H1 (cell line): ENCODE results near the gene CCDC106. TPM values are rescaled to one million over a fixed set of nuclear protein-coding genes. Genes with fewer than 3 reads are reported as not detected.

Experiments used
- CTCF ChIA-PET: fragments of 300-600 bp; sonication (Branson Sonifier 250); formaldehyde crosslinking; loops from one replicate; lab custom pipeline; 2021; ENCODE audit not compliant: partially characterized antibody; lab: Charles Lee
- POLR2A ChIA-PET: fragments of 300-600 bp; sonication (Branson Sonifier 250); formaldehyde crosslinking; loops from one replicate; lab custom pipeline; 2021; ENCODE audit warnings: inconsistent platforms; ENCODE audit not compliant: partially characterized antibody; lab: Charles Lee
- DNase-seq, 2 experiments: peaks; one replicate each; pipeline versions ENCODE4 v3.0.0 to v3.0.0-alpha.2; 2010 to 2022; ENCODE audit warnings: low spot score in 2 of 2, low read depth in 1 of 2, mixed read lengths in 1 of 2
- FAIRE-seq: peaks from 2 replicates; lab custom pipeline; 2011; peaks lifted over from hg19 to GRCh38; lab: Jason Lieb, UNC
- H2AFZ ChIP-seq: 2 replicates; pipeline ENCODE4 v1.8.1; 2012; ENCODE audit warnings: low read length, inconsistent platforms
- H2AK5ac ChIP-seq: 2 replicates; pipeline ENCODE4 v1.6.1; 2013; ENCODE audit warnings: low read depth, low read length
- H2BK120ac ChIP-seq: replicated peaks from 2 replicates; pipeline ENCODE3; 2013; ENCODE audit warnings: low read depth, low read length, inconsistent platforms
- H2BK12ac ChIP-seq: 2 replicates; pipeline ENCODE4 v1.6.1; 2013; ENCODE audit warnings: low read depth, low read length
- H2BK15ac ChIP-seq: 2 replicates; pipeline ENCODE4 v1.6.1; 2013; ENCODE audit warnings: low read length
- H2BK20ac ChIP-seq: 2 replicates; pipeline ENCODE4 v1.6.1; 2013; ENCODE audit warnings: low read length
- H2BK5ac ChIP-seq: 2 replicates; pipeline ENCODE4 v1.6.1; 2013; ENCODE audit warnings: low read depth, low read length
- H3K14ac ChIP-seq: 2 replicates; pipeline ENCODE4 v1.6.1; 2013; ENCODE audit warnings: inconsistent platforms; ENCODE audit not compliant: insufficient read length
- H3K18ac ChIP-seq: 2 replicates; pipeline ENCODE4 v1.6.1; 2013; ENCODE audit warnings: low read length; ENCODE audit errors: extremely low read depth
- H3K23ac ChIP-seq: 2 replicates; pipeline ENCODE4 v1.6.1; 2013; ENCODE audit warnings: inconsistent platforms; ENCODE audit not compliant: insufficient read length
- H3K23me2 ChIP-seq: 2 replicates; pipeline ENCODE4 v1.6.1; 2013; ENCODE audit warnings: low read depth, low read length
- H3K27ac ChIP-seq: 2 replicates; pipeline ENCODE4 v1.6.1; 2011; ENCODE audit warnings: low read depth, low read length, inconsistent platforms
- H3K27me3 ChIP-seq, 4 experiments: replicated peaks in 1 of 4; 1 replicate in 1 of 4; 2 replicates in 3 of 4; pipeline versions ENCODE4 v1.6.1 to v1.8.1; 2011 to 2013; ENCODE audit warnings: low read length in 3 of 4, mild to moderate bottlenecking in 3 of 4, inconsistent platforms in 2 of 4, mixed read lengths in 2 of 4, moderate library complexity in 1 of 4; ENCODE audit not compliant: control insufficient read depth in 3 of 4, insufficient read depth in 3 of 4; ENCODE audit errors: extremely low read depth in 1 of 4
- H3K36me3 ChIP-seq, 4 experiments: 2 replicates each; pipeline versions ENCODE4 v1.6.1 to v1.8.1; 2011 to 2013; ENCODE audit warnings: mild to moderate bottlenecking in 4 of 4, low read length in 3 of 4, moderate library complexity in 2 of 4, control low read depth in 1 of 4, inconsistent platforms in 1 of 4; ENCODE audit not compliant: insufficient read depth in 4 of 4, control insufficient read depth in 2 of 4
- H3K4ac ChIP-seq: replicated peaks from 2 replicates; pipeline ENCODE3; 2013; ENCODE audit warnings: low read length, low read depth, mixed read lengths, inconsistent platforms; ENCODE audit not compliant: insufficient read length
- H3K4me1 ChIP-seq, 4 experiments: replicated peaks in 1 of 4; 1 replicate in 1 of 4; 2 replicates in 3 of 4; pipeline versions ENCODE4 v1.6.1 to v1.8.1; 2011 to 2013; ENCODE audit warnings: low read length in 3 of 4, inconsistent platforms in 2 of 4, mixed read lengths in 1 of 4; ENCODE audit not compliant: insufficient read depth in 4 of 4, control insufficient read depth in 3 of 4
- H3K4me2 ChIP-seq, 2 experiments: 2 replicates each; pipeline versions ENCODE4 v1.6.1 to v1.8.1; 2011 to 2013; ENCODE audit warnings: low read depth in 2 of 2, low read length in 2 of 2, control low read depth in 1 of 2, inconsistent platforms in 1 of 2, mild to moderate bottlenecking in 1 of 2; ENCODE audit not compliant: insufficient read depth in 1 of 2
- H3K4me3 ChIP-seq, 4 experiments: fragments of 200-600, 300-600 bp in 1 of 4; sonication (generic), shearing (Covaris generic), sonication (Bioruptor Twin) in 1 of 4; 2 replicates each; pipeline versions ENCODE4 v1.5.1 to v1.8.1; 2011 to 2016; ENCODE audit warnings: low read length in 4 of 4, low read depth in 3 of 4, control low read depth in 2 of 4, inconsistent platforms in 2 of 4, mild to moderate bottlenecking in 2 of 4, mixed read lengths in 1 of 4, moderate library complexity in 1 of 4; ENCODE audit not compliant: insufficient read depth in 2 of 4; ENCODE audit errors: extremely low read depth in 1 of 4
- H3K56ac ChIP-seq: replicated peaks from 2 replicates; pipeline ENCODE3; 2013; ENCODE audit warnings: low read depth, mild to moderate bottlenecking, mixed read lengths, low read length, inconsistent platforms; ENCODE audit not compliant: insufficient read length
- H3K79me1 ChIP-seq: 2 replicates; pipeline ENCODE4 v1.6.1; 2013; ENCODE audit warnings: low read depth, low read length, control low read depth
- H3K79me2 ChIP-seq, 2 experiments: 2 replicates each; pipeline versions ENCODE4 v1.6.1 to v1.8.1; 2012 to 2013; ENCODE audit warnings: low read length in 2 of 2, mild to moderate bottlenecking in 2 of 2, inconsistent platforms in 1 of 2; ENCODE audit not compliant: insufficient read depth in 2 of 2, control insufficient read depth in 1 of 2
- H3K9ac ChIP-seq, 4 experiments: replicated peaks in 1 of 4; 1 replicate in 1 of 4; 2 replicates in 3 of 4; pipeline versions ENCODE4 v1.6.1 to v1.8.1; 2011 to 2013; ENCODE audit warnings: low read depth in 3 of 4, low read length in 3 of 4, control low read depth in 2 of 4, mild to moderate bottlenecking in 2 of 4, moderate library complexity in 2 of 4, inconsistent platforms in 1 of 4; ENCODE audit errors: extremely low read depth in 1 of 4
- H3K9me3 ChIP-seq, 2 experiments: 2 replicates each; pipeline versions ENCODE4 v1.6.1 to v1.8.1; 2012 to 2013; ENCODE audit warnings: mild to moderate bottlenecking in 2 of 2, moderate library complexity in 2 of 2, control low read depth in 1 of 2, inconsistent platforms in 1 of 2, low read depth in 1 of 2, low read length in 1 of 2, mixed read lengths in 1 of 2; ENCODE audit not compliant: insufficient read depth in 2 of 2
- H4K20me1 ChIP-seq, 2 experiments: replicated peaks in 1 of 2; 2 replicates each; pipeline versions ENCODE3 to v1.8.1; 2011 to 2013; ENCODE audit warnings: inconsistent platforms in 2 of 2, low read length in 2 of 2, mild to moderate bottlenecking in 1 of 2; ENCODE audit not compliant: insufficient read depth in 2 of 2, control insufficient read depth in 1 of 2
- H4K5ac ChIP-seq: 2 replicates; pipeline ENCODE4 v1.6.1; 2013; ENCODE audit warnings: low read length, low read depth, mixed read lengths, inconsistent platforms; ENCODE audit not compliant: insufficient read length
- H4K8ac ChIP-seq: 2 replicates; pipeline ENCODE4 v1.8.0; 2013; ENCODE audit warnings: mild to moderate bottlenecking, moderate library complexity, low read length, inconsistent platforms; ENCODE audit not compliant: insufficient read depth; ENCODE audit errors: extremely low read depth
- H4K91ac ChIP-seq: replicated peaks from 2 replicates; pipeline ENCODE3; 2013; ENCODE audit warnings: low read length, mixed read lengths, inconsistent platforms; ENCODE audit not compliant: insufficient read length
- BCL11A ChIP-seq, 2 experiments: IDR thresholded peaks; one replicate each; pipeline ENCODE4 v1.6.1; 2011; ENCODE audit warnings: low read depth in 2 of 2, low read length in 2 of 2, mild to moderate bottlenecking in 2 of 2
- GABPA ChIP-seq: IDR thresholded peaks from 2 replicates; pipeline ENCODE4 v1.6.1; 2011; ENCODE audit warnings: mild to moderate bottlenecking, low read length, moderate library complexity, borderline replicate concordance; ENCODE audit not compliant: insufficient read depth
- KDM4A ChIP-seq: IDR thresholded peaks from one replicate; pipeline ENCODE4 v1.7.1; 2012; ENCODE audit warnings: low read depth, mild to moderate bottlenecking, moderate library complexity, low read length, inconsistent platforms; ENCODE audit not compliant: severe bottlenecking
- SP1 ChIP-seq: IDR thresholded peaks from 2 replicates; pipeline ENCODE4 v1.6.1; 2011; ENCODE audit warnings: low read depth, low read length
- ZNF274 ChIP-seq: IDR thresholded peaks from 2 replicates; pipeline ENCODE4 v1.7.0; 2012; ENCODE audit warnings: low read length, borderline replicate concordance; ENCODE audit errors: extremely low read depth
- WGBS, 2 experiments: shearing (Covaris generic) in 1 of 2; methylation state at CpG; one replicate each; pipeline versions ENCODE4 v1.1.6 to v1.1.7; 2013 to 2015; ENCODE audit warnings: low lambda C conversion rate in 2 of 2, mixed read lengths in 2 of 2, inconsistent platforms in 1 of 2, low coverage in 1 of 2, missing lambda C conversion rate in 1 of 2; ENCODE audit not compliant: insufficient replicate concordance in 2 of 2, insufficient coverage in 1 of 2, insufficient read length in 1 of 2; ENCODE audit errors: extremely low coverage in 1 of 2, missing lambda C conversion rate in 1 of 2; 5-methylcytosine and 5-hydroxymethylcytosine counted together
- polyA plus RNA-seq, 7 experiments: library from polyadenylated mRNA; depleted of rRNA in 3 of 7; stranded (reverse) in 5 of 7; unstranded in 2 of 7; fragments of >200 nt in 5 of 7; fragments of 200-250 nt in 2 of 7; gene quantifications; 1 replicate in 5 of 7; 2 replicates in 1 of 7; 4 replicates in 1 of 7; pipeline versions ENCODE4 v1.2.1 to v1.2.3, GENCODE V29; 2011 to 2013; ENCODE audit warnings: missing spikeins in 2 of 7, mixed read lengths in 2 of 7
- total RNA-seq: library from RNA; stranded (reverse); fragmentation: NEBNext Ultra II Directional; extraction: Animal tissue kit (Norgen Biotek cat#: 25700); gene quantifications from 2 replicates; pipeline ENCODE4 v1.2.1, GENCODE V29; 2021
- TF ChIP-seq, protein P1 (sequence below): IDR thresholded peaks from 2 replicates; pipeline ENCODE4 v1.6.1; 2012; ENCODE audit warnings: low read length, inconsistent platforms
- TF ChIP-seq, protein P2 (sequence below), 3 experiments: IDR thresholded peaks; 1 replicate in 2 of 3; 2 replicates in 1 of 3; pipeline versions ENCODE4 v1.5.1 to v1.6.1; 2011; ENCODE audit warnings: low read length in 3 of 3, mild to moderate bottlenecking in 3 of 3, inconsistent platforms in 2 of 3, low read depth in 1 of 3, moderate library complexity in 1 of 3; ENCODE audit not compliant: insufficient read depth in 1 of 3; ENCODE audit errors: control extremely low read depth in 1 of 3
- TF ChIP-seq, protein P3 (sequence below): IDR thresholded peaks from 2 replicates; pipeline ENCODE4 v1.6.1; 2011; ENCODE audit warnings: low read depth, mild to moderate bottlenecking, low read length; ENCODE audit not compliant: insufficient read depth

CCDC106 gene
- total and polyA plus RNA-seq, 2 of the 8 experiments (the other 6 are each of a cell fraction or from before 2014, with no cell fraction given): 12.0 to 20.1 TPM

DNA sequence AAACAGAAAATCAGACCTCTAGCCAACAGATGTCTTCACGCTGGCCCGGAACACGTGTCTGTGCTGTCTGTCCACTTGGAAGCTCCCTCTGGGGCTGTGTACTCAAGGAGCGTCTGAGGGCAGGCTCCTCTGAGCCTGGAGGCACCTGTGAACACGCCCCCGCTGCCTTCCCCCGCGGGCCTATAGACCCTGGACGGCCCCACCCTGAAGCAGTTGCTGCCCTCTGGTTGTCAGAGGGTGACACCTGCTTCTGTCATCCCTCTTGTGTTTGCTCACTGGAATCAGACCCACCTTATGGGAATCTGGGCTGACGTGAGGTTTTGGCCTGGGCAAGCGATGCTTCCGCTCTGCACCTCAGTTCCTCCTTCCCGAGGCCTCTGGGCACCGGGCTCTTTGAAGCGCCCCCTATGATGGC, 46.2 kb downstream of the CCDC106 start:
- Histone ChIP-seq H3K23me2 (no peaks in the 10 kb centered on the region), H3K4me1 (no peaks in the 10 kb centered on the region), H2AFZ (no peak overlapping the region), H4K91ac (no peak overlapping the region), H3K4me3 (no peak overlapping the region), H3K79me2 (no peaks in the 10 kb centered on the region), H4K8ac (no peak overlapping the region), H2BK20ac (no peak overlapping the region), H3K27me3 (no peaks in the 10 kb centered on the region), H3K18ac (no peak overlapping the region), H2BK15ac (no peak overlapping the region), H3K9me3 (no peaks in the 10 kb centered on the region), H2BK5ac (no peak overlapping the region), H4K20me1 (peaks cover 0 to 11% of the 10 kb centered on the region in 2 experiments), H2AK5ac (no peak overlapping the region), H3K36me3 (peaks cover 4 to 42% (median 23%) of the 10 kb centered on the region in 4 experiments; a peak in 6 of 8 replicates), H2BK120ac (no peak overlapping the region), H3K27ac (no peak overlapping the region), H3K14ac (no peak overlapping the region), H3K4ac (no peak overlapping the region), H3K4me2 (no peak overlapping the region), H3K23ac (no peak overlapping the region), H3K56ac (no peak overlapping the region), H3K79me1 (no peaks in the 10 kb centered on the region; the same call in 1 of the 2 replicates), H4K5ac (no peak overlapping the region), H3K9ac (no peak overlapping the region), H2BK12ac (no peak overlapping the region)
- ChIA-PET CTCF (interaction anchor here (1.1 to 3.2 kb wide), 2 partner anchors 10 to 40 kb away, joined by 3 to 12 read pairs; no protein-coding TSS in a partner anchor), POLR2A (interaction anchor here (1.0 to 1.6 kb wide), 3 partner anchors 9 to 17 kb away, joined by 3 to 4 read pairs (median 3); no protein-coding TSS in a partner anchor)
- WGBS, 2 experiments: 95% methylated on average over 14 of the region's 15 CpGs; no CpG with 5 or more reads in 1 of the 2 experiments
- DNase-seq: no peak
- no peak for FAIRE-seq
- TF ChIP-seq, protein P1, sequence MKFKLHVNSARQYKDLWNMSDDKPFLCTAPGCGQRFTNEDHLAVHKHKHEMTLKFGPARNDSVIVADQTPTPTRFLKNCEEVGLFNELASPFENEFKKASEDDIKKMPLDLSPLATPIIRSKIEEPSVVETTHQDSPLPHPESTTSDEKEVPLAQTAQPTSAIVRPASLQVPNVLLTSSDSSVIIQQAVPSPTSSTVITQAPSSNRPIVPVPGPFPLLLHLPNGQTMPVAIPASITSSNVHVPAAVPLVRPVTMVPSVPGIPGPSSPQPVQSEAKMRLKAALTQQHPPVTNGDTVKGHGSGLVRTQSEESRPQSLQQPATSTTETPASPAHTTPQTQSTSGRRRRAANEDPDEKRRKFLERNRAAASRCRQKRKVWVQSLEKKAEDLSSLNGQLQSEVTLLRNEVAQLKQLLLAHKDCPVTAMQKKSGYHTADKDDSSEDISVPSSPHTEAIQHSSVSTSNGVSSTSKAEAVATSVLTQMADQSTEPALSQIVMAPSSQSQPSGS: no peak
- TF ChIP-seq ZNF274: no peak
- no peak for TF ChIP-seq GABPA
- TF ChIP-seq, protein P2, sequence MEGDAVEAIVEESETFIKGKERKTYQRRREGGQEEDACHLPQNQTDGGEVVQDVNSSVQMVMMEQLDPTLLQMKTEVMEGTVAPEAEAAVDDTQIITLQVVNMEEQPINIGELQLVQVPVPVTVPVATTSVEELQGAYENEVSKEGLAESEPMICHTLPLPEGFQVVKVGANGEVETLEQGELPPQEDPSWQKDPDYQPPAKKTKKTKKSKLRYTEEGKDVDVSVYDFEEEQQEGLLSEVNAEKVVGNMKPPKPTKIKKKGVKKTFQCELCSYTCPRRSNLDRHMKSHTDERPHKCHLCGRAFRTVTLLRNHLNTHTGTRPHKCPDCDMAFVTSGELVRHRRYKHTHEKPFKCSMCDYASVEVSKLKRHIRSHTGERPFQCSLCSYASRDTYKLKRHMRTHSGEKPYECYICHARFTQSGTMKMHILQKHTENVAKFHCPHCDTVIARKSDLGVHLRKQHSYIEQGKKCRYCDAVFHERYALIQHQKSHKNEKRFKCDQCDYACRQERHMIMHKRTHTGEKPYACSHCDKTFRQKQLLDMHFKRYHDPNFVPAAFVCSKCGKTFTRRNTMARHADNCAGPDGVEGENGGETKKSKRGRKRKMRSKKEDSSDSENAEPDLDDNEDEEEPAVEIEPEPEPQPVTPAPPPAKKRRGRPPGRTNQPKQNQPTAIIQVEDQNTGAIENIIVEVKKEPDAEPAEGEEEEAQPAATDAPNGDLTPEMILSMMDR (IDR thresholded peaks at IDR 0.05; ENCODE audit: control extremely low read depth in 1 of 3, insufficient read depth in 1 of 3, low read depth in 1 of 3, low read length in 3 of 3): no peak
- TF ChIP-seq KDM4A: no peak
- TF ChIP-seq BCL11A (IDR thresholded peaks at IDR 0.05; ENCODE audit: low read depth in 2 of 2, low read length in 2 of 2): no peak
- no peak for TF ChIP-seq SP1
- TF ChIP-seq, protein P3, sequence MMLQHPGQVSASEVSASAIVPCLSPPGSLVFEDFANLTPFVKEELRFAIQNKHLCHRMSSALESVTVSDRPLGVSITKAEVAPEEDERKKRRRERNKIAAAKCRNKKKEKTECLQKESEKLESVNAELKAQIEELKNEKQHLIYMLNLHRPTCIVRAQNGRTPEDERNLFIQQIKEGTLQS: no peak
